Activated B cell treated with CpG ODN at 0.5 μM for 24 hours (primary cell): ENCODE measurements around the gene FADS1. TPM values are rescaled to one million over a fixed set of nuclear protein-coding genes. Genes with fewer than 3 reads are reported as not detected.

ENCODE experiments used
- ATAC-seq: fragments of 200-7000 bp; cut with Tn5 transposase; one replicate; pipeline ENCODE4 v1.10.0; 2021; ENCODE audit warnings: low read depth, mild to moderate bottlenecking, moderate library complexity
- CTCF ChIA-PET: fragments of 350-600 bp; sonication (Branson Sonifier 250); formaldehyde crosslinking; loops from one replicate; lab custom pipeline; 2021; ENCODE audit warnings: antibody characterized with exemption; lab: Charles Lee
- POLR2A ChIA-PET: fragments of 350-600 bp; sonication (Branson Sonifier 250); formaldehyde crosslinking; loops from one replicate; lab custom pipeline; 2021; ENCODE audit warnings: antibody characterized with exemption; lab: Charles Lee
- DNase-seq: peaks from one replicate; pipeline ENCODE4 v3.0.0; 2022
- H3K27ac Mint-ChIP-seq: one replicate; pipeline ENCODE4 v1.8.0; 2020; ENCODE audit warnings: mixed read lengths
- H3K27me3 Mint-ChIP-seq: one replicate; pipeline ENCODE4 v1.8.0; 2021; ENCODE audit warnings: mixed read lengths
- H3K36me3 Mint-ChIP-seq: one replicate; pipeline ENCODE4 v1.8.0; 2021; ENCODE audit warnings: low read depth, mixed read lengths
- H3K4me1 Mint-ChIP-seq: one replicate; pipeline ENCODE4 v1.8.0; 2021; ENCODE audit warnings: mixed read lengths
- H3K4me3 Mint-ChIP-seq: one replicate; pipeline ENCODE4 v1.8.0; 2020; ENCODE audit warnings: mild to moderate bottlenecking, mixed read lengths
- H3K9me3 Mint-ChIP-seq: one replicate; pipeline ENCODE4 v1.8.0; 2020; ENCODE audit warnings: mixed read lengths
- intact Hi-C: fragments of 100-400 bp; cut with micrococcal nuclease; formaldehyde crosslinking; loops from one replicate; pipeline ENCODE4 v1.15.1; 2024
- total RNA-seq: library from RNA; stranded (reverse); gene quantifications from 2 replicates; pipeline ENCODE4 v1.2.3, GENCODE V29; 2022
- TF ChIP-seq, protein P1 (sequence below): fragments of 200-600 bp; IDR thresholded peaks from one replicate; pipeline ENCODE4 v1.8.0; 2022; ENCODE audit warnings: antibody characterized with exemption, mild to moderate bottlenecking

The FADS1 gene
- total RNA-seq, 1 donor from 2014 or later: 23.3 TPM

DNA sequence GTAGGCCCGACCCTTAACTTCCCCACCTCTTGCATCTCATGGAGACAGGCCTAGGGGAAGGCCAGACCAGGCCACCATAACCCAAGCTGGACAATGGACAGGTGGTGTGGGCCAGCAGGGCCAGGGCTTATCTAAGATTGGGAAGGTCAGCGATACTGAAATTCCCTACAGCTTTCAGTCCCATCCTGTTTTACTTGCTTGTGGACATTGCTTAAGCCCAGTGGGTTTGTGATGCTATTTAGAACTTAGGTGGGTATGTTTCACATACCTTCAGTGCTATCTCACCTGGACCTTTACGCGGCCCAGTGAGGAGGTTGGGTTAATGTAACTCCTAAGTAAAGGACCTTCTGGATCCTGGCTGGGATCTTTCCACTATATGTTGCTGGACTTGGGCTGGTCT is 13.0 kb upstream of the FADS1 start:
- Mint-ChIP-seq H3K4me1 (peaks cover 44% of the 10 kb centered on the region), H3K27me3 (peaks cover 8% of the 10 kb centered on the region), H3K9me3 (no peaks in the 10 kb centered on the region), H3K4me3 (peak overlapping the region; percentile 55), H3K27ac (no peak overlapping the region), H3K36me3 (no peaks in the 10 kb centered on the region)
- no peak for ATAC-seq
- ChIA-PET CTCF (interaction anchor here (0.6 to 4.3 kb wide), 4 partner anchors 11 to 278 kb away, joined by 3 to 32 read pairs (median 3); partner anchors contain the start of gene FADS1), POLR2A (interaction anchor here (3.7 kb wide), 1 partner anchor 15 kb away, joined by 61 read pairs; the partner anchor contains the start of gene FADS1)
- no peak for DNase-seq
- intact Hi-C loops: loop anchor here (2.0 kb wide), 1 partner anchor 33 kb away; no protein-coding TSS in a partner anchor
- TF ChIP-seq, protein P1, sequence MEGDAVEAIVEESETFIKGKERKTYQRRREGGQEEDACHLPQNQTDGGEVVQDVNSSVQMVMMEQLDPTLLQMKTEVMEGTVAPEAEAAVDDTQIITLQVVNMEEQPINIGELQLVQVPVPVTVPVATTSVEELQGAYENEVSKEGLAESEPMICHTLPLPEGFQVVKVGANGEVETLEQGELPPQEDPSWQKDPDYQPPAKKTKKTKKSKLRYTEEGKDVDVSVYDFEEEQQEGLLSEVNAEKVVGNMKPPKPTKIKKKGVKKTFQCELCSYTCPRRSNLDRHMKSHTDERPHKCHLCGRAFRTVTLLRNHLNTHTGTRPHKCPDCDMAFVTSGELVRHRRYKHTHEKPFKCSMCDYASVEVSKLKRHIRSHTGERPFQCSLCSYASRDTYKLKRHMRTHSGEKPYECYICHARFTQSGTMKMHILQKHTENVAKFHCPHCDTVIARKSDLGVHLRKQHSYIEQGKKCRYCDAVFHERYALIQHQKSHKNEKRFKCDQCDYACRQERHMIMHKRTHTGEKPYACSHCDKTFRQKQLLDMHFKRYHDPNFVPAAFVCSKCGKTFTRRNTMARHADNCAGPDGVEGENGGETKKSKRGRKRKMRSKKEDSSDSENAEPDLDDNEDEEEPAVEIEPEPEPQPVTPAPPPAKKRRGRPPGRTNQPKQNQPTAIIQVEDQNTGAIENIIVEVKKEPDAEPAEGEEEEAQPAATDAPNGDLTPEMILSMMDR: no peak

DNA sequence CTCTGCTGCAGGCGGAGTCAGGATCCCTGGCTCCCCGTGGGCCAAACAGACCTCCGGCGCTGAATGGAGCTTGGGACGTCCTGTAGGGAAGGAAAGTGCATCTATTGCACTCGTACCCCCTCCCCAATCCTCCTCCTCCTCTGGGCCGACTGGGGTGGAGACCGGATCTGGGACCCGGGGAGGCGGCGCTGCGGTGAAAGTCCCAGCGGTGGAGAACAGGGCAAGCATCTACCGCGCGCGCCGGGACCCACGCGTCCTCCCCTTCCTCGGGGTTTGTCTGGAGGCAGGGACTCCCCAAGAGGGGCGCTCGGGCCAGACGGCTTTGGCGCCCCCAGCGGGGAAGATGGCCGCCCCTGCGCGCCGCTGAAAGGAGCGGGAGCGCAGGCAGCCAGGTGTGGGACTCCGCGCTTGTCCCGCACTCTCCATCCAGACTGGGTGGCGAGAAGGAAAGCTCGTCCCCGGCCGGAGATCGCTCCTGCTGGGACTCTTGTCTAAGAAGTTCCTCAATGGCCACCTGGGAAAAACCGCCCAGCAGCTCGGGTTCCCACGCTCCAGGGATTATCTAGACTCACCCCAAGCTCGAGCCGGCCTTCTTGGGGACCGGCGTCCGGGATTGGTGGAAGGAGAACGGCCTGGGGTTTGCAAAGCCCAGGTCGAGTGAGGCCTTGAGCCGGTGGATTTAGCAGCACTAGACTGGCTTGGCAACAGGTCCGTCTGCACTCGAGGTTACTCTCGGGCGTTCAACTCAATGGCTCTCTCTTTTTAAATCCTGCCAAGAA is 12.0 kb upstream of the FADS1 start:
- Mint-ChIP-seq H3K9me3 (no peaks in the 10 kb centered on the region), H3K4me1 (peaks cover 35% of the 10 kb centered on the region), H3K27ac (no peak overlapping the region), H3K27me3 (peaks cover 8% of the 10 kb centered on the region), H3K4me3 (peak overlapping the region; percentile 89), H3K36me3 (no peaks in the 10 kb centered on the region)
- ChIA-PET CTCF (interaction anchor here (1.0 to 4.3 kb wide), 4 partner anchors 13 to 279 kb away, joined by 3 to 32 read pairs (median 3); partner anchors contain the start of gene FADS1), POLR2A (interaction anchor here (0.6 to 3.7 kb wide), 6 partner anchors 14 to 135 kb away, joined by 3 to 61 read pairs (median 4); partner anchors contain the start of genes FADS1 and FADS3)
- TF ChIP-seq, protein P1: no peak
- DNase-seq (peak; percentile 46), ATAC-seq (peak; percentile 19)
- intact Hi-C loops: loop anchor here (2.0 kb wide), 1 partner anchor 32 kb away; no protein-coding TSS in a partner anchor

DNA sequence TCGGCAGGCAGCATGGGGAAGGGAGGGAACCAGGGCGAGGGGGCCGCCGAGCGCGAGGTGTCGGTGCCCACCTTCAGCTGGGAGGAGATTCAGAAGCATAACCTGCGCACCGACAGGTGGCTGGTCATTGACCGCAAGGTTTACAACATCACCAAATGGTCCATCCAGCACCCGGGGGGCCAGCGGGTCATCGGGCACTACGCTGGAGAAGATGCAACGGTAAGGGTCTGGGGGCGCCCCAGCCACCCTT is 11.5 kb upstream of the FADS1 start:
- no peak for ATAC-seq
- Mint-ChIP-seq H3K9me3 (no peaks in the 10 kb centered on the region), H3K36me3 (no peaks in the 10 kb centered on the region), H3K27me3 (peaks cover 8% of the 10 kb centered on the region), H3K27ac (peak overlapping the region; percentile 74), H3K4me3 (peak overlapping the region; percentile 89), H3K4me1 (peaks cover 29% of the 10 kb centered on the region)
- CTCF ChIA-PET: interaction anchor here (1.2 to 4.3 kb wide), 2 partner anchors 12 to 280 kb away, joined by 3 to 32 read pairs; partner anchors contain the start of gene FADS1
- DNase-seq: no peak
- intact Hi-C loops: loop anchor here (2.0 kb wide), 1 partner anchor 32 kb away; no protein-coding TSS in a partner anchor
- TF ChIP-seq, protein P1: no peak
- POLR2A ChIA-PET: interaction anchor here (0.6 to 3.7 kb wide), 9 partner anchors 10 to 139 kb away, joined by 3 to 61 read pairs (median 3); partner anchors contain the start of genes FADS1, FADS3 and FTH1

DNA sequence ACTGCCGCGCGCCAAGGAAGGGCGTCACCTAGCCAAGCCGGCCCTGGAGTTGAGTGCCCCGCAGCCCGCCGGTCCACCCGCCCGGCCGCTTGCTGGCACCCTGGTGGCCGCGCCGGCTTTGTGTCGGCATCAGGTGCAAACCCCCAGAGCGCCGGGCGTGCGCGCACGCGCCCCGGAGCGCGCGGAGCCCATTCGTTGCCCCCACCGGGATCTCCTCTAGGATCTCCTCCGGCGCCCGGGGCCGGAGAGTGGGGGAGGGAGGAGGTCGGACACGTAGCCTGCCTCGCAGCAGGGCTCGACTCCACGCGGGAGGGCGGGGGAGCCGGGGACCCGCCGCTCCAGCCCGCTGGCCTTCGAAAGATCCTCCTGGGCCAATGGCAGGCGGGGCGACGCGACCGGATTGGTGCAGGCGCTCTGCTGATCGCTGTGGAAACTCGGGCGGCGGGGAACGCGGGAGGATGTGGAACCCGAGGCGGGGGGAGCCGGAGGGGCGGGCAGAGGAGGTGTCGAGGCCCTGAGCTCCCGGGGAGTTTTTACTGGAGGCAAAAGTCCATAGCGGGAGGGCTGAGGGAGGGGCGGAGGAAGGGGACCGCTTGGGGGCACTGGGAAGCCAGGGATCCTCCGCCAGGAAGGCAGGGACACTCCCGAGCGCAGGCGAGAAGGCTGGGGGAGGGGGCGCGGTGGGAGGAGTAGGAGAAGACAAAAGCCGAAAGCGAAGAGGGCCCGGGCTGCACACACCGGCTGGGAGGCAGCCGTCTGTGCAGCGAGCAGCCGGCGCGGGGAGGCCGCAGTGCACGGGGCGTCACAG is 11.0 kb upstream of the FADS1 start, which contains the start of gene FADS2:
Gene FADS2, plus strand, starts transcription at position 730 of the 808 bp plus-strand sequence. CDS start 91 bp downstream, outside the sequence.
- peak; percentile 77 for ATAC-seq
- Mint-ChIP-seq H3K4me3 (peak within 1 kb of the TSS; percentile 89), H3K27me3 (peaks cover 8% of the 10 kb centered on the region), H3K36me3 (no peaks in the 10 kb centered on the region), H3K27ac (peak within 1 kb of the TSS; percentile 86), H3K4me1 (peaks cover 26% of the 10 kb centered on the region), H3K9me3 (no peaks in the 10 kb centered on the region)
- TF ChIP-seq, protein P1: no peak
- peak; percentile 64 for DNase-seq
- intact Hi-C loops: loop anchor here (1.0 to 2.0 kb wide), 2 partner anchors 11 to 31 kb away; no protein-coding TSS in a partner anchor
- ChIA-PET POLR2A (interaction anchor here (0.6 to 3.7 kb wide), 9 partner anchors 9 to 140 kb away, joined by 3 to 61 read pairs (median 4); partner anchors contain the start of genes FADS1, FADS3 and FTH1), CTCF (interaction anchor here (0.9 to 4.3 kb wide), 3 partner anchors 12 to 254 kb away, joined by 3 to 32 read pairs (median 4); partner anchors contain the start of gene FADS1)
